Measurements from ENCODE around the gene ATP2C1.

DNA sequence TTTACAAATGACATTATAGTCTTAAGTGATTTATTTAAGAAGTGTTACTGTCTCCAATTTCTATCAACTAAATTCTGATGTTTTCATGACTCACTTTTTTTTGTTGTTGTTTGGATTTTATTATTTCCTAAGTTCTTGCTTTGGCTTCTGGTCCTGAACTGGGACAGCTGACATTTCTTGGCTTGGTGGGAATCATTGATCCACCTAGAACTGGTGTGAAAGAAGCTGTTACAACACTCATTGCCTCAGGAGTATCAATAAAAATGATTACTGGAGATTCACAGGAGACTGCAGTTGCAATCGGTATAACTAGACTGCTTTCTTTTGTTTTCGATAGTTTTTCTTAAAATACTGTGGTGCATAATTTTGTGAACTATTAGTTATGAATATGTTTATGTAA is 85.2 kb downstream of the ATP2C1 start:
- TF ChIP-seq, protein P1, sequence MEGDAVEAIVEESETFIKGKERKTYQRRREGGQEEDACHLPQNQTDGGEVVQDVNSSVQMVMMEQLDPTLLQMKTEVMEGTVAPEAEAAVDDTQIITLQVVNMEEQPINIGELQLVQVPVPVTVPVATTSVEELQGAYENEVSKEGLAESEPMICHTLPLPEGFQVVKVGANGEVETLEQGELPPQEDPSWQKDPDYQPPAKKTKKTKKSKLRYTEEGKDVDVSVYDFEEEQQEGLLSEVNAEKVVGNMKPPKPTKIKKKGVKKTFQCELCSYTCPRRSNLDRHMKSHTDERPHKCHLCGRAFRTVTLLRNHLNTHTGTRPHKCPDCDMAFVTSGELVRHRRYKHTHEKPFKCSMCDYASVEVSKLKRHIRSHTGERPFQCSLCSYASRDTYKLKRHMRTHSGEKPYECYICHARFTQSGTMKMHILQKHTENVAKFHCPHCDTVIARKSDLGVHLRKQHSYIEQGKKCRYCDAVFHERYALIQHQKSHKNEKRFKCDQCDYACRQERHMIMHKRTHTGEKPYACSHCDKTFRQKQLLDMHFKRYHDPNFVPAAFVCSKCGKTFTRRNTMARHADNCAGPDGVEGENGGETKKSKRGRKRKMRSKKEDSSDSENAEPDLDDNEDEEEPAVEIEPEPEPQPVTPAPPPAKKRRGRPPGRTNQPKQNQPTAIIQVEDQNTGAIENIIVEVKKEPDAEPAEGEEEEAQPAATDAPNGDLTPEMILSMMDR (IDR thresholded peaks at IDR 0.05 in 8 of 11, conservative IDR thresholded peaks at IDR 0.05 in 3 of 11): no peak
- no peak for TF ChIP-seq POLR2A (IDR thresholded peaks at IDR 0.05)
